Osteoblast (primary cell): Measurements from ENCODE around the gene ZNF585A. TPM values are rescaled to one million over a fixed set of nuclear protein-coding genes. Genes with fewer than 3 reads are reported as not detected.
"Not testable (repeated sequence)": the region's sequence is repeated elsewhere in the genome, so short reads cannot be mapped to it uniquely, and the experiment has no call there.

ENCODE experiments used
- DNase-seq: peaks from one replicate; pipeline ENCODE4 v3.0.0; 2011; ENCODE audit warnings: low spot score, mixed read lengths; ENCODE audit not compliant: insufficient read length; ENCODE audit errors: missing footprints
- H2AFZ ChIP-seq: 2 replicates; pipeline ENCODE4 v1.6.0; 2011; ENCODE audit warnings: mild to moderate bottlenecking, low read length
- H3K27ac ChIP-seq: 2 replicates; pipeline ENCODE4 v1.5.1; 2011; ENCODE audit warnings: mild to moderate bottlenecking, low read depth, low read length, moderate library complexity
- H3K27me3 ChIP-seq: 2 replicates; pipeline ENCODE4 v1.6.0; 2012; ENCODE audit warnings: mild to moderate bottlenecking, control low read depth, inconsistent platforms, low read length, moderate library complexity; ENCODE audit not compliant: insufficient read depth
- H3K36me3 ChIP-seq: 2 replicates; pipeline ENCODE4 v1.5.1; 2011; ENCODE audit warnings: mild to moderate bottlenecking, low read length, control low read depth, moderate library complexity; ENCODE audit not compliant: insufficient read depth
- H3K4me1 ChIP-seq: 2 replicates; pipeline ENCODE4 v1.5.1; 2011; ENCODE audit warnings: mild to moderate bottlenecking, low read length, control low read depth, moderate library complexity; ENCODE audit not compliant: insufficient read depth
- H3K4me2 ChIP-seq: 2 replicates; pipeline ENCODE4 v1.6.0; 2011; ENCODE audit warnings: mild to moderate bottlenecking, low read length; ENCODE audit not compliant: insufficient read depth
- H3K4me3 ChIP-seq: fragments of 200-600 bp; sonication (generic); 3 replicates; pipeline ENCODE4 v1.5.1; 2012; ENCODE audit warnings: mild to moderate bottlenecking, low read length, inconsistent platforms; ENCODE audit not compliant: insufficient read depth
- H3K79me2 ChIP-seq: 2 replicates; pipeline ENCODE4 v1.6.0; 2012; ENCODE audit warnings: mild to moderate bottlenecking, low read length, control low read depth, inconsistent platforms; ENCODE audit not compliant: insufficient read depth
- H3K9me3 ChIP-seq: 2 replicates; pipeline ENCODE4 v1.5.1; 2011; ENCODE audit warnings: low read depth, low read length, control low read depth
- H4K20me1 ChIP-seq: 2 replicates; pipeline ENCODE4 v1.6.0; 2012; ENCODE audit warnings: mild to moderate bottlenecking, low read length, control low read depth; ENCODE audit not compliant: insufficient read depth
- total RNA-seq: library from RNA; depleted of rRNA; stranded (reverse); fragments of >200 nt; gene quantifications from 2 replicates; pipeline ENCODE4 v1.2.3, GENCODE V29; 2012
- TF ChIP-seq, protein P1 (sequence below): IDR thresholded peaks from 2 replicates; pipeline ENCODE4 v1.5.1; 2011; ENCODE audit warnings: mild to moderate bottlenecking, low read depth, low read length, moderate library complexity; ENCODE audit errors: extremely low read depth

The ZNF585A gene
- total RNA-seq, 1 donor, result 9.8 TPM

DNA sequence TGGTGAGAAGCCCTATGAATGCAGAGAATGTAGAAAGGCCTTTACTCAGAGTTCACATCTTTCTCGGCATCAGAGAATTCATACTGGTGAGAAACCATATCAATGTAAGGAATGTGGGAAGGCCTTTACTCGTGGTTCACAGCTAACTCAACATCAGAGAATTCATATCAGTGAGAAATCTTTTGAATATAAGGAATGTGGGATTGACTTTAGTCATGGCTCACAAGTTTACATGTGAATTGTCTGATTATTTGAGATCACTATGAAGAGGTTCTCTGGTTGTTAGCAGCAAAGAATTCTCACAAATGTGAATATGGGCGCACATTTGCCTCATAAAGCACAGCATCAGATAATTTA, 43.7 kb downstream of the ZNF585A start:
- peaks cover 16% of the 10 kb centered on the region for H3K36me3 ChIP-seq
- no peak overlapping the region for H3K4me3 ChIP-seq
- H4K20me1 ChIP-seq, result no peaks in the 10 kb centered on the region
- H3K4me1 ChIP-seq, result no peaks in the 10 kb centered on the region
- no peak for DNase-seq
- no peak overlapping the region for H3K4me2 ChIP-seq
- H3K79me2 ChIP-seq, result no peaks in the 10 kb centered on the region
- H3K27me3 ChIP-seq, result no peaks in the 10 kb centered on the region
- peaks cover 70% of the 10 kb centered on the region for H3K9me3 ChIP-seq
- H2AFZ ChIP-seq, result no peak overlapping the region
- H3K27ac ChIP-seq, result no peak overlapping the region
- TF ChIP-seq, protein P1, sequence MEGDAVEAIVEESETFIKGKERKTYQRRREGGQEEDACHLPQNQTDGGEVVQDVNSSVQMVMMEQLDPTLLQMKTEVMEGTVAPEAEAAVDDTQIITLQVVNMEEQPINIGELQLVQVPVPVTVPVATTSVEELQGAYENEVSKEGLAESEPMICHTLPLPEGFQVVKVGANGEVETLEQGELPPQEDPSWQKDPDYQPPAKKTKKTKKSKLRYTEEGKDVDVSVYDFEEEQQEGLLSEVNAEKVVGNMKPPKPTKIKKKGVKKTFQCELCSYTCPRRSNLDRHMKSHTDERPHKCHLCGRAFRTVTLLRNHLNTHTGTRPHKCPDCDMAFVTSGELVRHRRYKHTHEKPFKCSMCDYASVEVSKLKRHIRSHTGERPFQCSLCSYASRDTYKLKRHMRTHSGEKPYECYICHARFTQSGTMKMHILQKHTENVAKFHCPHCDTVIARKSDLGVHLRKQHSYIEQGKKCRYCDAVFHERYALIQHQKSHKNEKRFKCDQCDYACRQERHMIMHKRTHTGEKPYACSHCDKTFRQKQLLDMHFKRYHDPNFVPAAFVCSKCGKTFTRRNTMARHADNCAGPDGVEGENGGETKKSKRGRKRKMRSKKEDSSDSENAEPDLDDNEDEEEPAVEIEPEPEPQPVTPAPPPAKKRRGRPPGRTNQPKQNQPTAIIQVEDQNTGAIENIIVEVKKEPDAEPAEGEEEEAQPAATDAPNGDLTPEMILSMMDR, result no peak

DNA sequence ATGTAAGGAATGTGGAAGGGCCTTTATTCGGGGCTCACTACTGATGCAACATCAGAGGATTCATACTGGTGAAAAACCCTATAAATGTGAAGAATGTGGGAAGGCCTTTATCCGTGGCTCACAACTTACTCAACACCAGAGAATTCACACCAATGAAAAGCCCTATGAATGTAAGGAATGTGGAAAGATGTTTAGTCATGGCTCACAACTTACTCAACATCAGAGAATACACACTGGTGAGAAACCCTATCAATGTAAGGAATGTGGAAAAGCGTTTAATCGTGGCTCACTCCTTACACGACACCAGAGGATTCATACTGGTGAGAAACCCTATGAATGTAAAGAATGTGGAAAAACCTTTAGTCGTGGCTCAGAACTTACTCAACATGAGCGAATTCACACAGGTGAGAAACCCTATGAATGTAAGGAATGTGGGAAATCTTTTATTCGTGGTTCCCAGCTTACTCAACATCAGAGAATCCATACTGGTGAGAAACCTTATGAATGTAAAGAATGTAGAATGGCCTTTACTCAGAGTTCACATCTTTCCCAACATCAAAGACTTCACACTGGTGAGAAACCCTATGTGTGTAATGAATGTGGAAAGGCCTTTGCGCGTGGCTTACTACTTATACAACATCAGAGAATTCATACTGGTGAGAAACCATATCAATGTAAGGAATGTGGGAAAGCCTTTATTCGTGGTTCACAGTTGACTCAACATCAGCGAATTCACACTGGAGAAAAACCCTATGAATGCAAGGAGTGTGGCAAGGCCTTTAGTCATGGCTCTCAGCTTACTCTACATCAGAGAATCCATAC, 44.3 kb downstream of the ZNF585A start:
- Histone ChIP-seq H3K36me3 (peaks cover 16% of the 10 kb centered on the region), H4K20me1 (no peaks in the 10 kb centered on the region), H3K4me3 (no peak overlapping the region), H2AFZ (no peak overlapping the region), H3K79me2 (no peaks in the 10 kb centered on the region), H3K4me2 (no peak overlapping the region), H3K27me3 (no peaks in the 10 kb centered on the region), H3K9me3 (peaks cover 65% of the 10 kb centered on the region), H3K4me1 (no peaks in the 10 kb centered on the region), H3K27ac (no peak overlapping the region)
- TF ChIP-seq, protein P1, result no peak
- no peak for DNase-seq

GRCh38 chr19:37122093-37122492, 50.4 kb downstream of the ZNF585A start:
- H3K4me3 ChIP-seq, H3K27me3 ChIP-seq, H2AFZ ChIP-seq, H4K20me1 ChIP-seq, H3K36me3 ChIP-seq, DNase-seq, H3K4me1 ChIP-seq, H3K4me2 ChIP-seq, H3K27ac ChIP-seq, H3K79me2 ChIP-seq: not testable (repeated sequence)
- peaks cover 15% of the 10 kb centered on the region for H3K9me3 ChIP-seq

DNA sequence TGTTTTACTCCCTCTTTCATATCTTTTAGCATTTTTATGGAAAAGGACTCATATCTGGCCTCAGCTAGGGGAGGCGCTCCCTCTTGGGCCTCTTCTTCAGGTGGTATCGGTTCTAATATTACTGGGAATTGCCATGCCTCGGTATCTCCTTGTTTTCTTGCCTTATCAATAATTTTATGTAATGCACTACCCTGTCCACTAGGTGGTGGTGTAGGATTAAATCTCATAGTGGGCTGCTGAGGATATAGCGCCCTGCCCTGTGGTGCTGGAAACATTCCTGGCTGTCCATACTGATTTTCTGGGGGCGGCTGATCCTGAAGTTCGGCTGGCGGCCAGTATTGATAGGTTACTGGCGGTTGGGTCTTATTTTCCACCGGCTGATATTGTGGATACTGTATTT, 58.5 kb downstream of the ZNF585A start:
- no peaks in the 10 kb centered on the region for H3K27me3 ChIP-seq
- TF ChIP-seq, protein P1, result no peak
- no peak overlapping the region for H3K4me3 ChIP-seq
- no peaks in the 10 kb centered on the region for H3K36me3 ChIP-seq
- H3K4me1 ChIP-seq, result no peaks in the 10 kb centered on the region
- no peak overlapping the region for H3K4me2 ChIP-seq
- H3K27ac ChIP-seq, result no peak overlapping the region
- no peaks in the 10 kb centered on the region for H4K20me1 ChIP-seq
- H3K9me3 ChIP-seq, result peaks cover 7% of the 10 kb centered on the region
- DNase-seq, result no peak
- no peaks in the 10 kb centered on the region for H3K79me2 ChIP-seq
- H2AFZ ChIP-seq, result no peak overlapping the region

- H3K27ac ChIP-seq, H3K4me3 ChIP-seq, H3K9me3 ChIP-seq, H4K20me1 ChIP-seq, H2AFZ ChIP-seq, H3K4me1 ChIP-seq, H3K4me2 ChIP-seq, DNase-seq, H3K36me3 ChIP-seq, H3K27me3 ChIP-seq, H3K79me2 ChIP-seq: not testable (repeated sequence)
Measured at GRCh38 chr19:37111753-37112152, 60.7 kb downstream of the ZNF585A start.

- not testable (repeated sequence) for H3K36me3 ChIP-seq, H3K27ac ChIP-seq, H2AFZ ChIP-seq, H3K9me3 ChIP-seq, H3K4me1 ChIP-seq, H3K79me2 ChIP-seq, H4K20me1 ChIP-seq, H3K4me3 ChIP-seq, H3K4me2 ChIP-seq, H3K27me3 ChIP-seq, DNase-seq
Measured at GRCh38 chr19:37104135-37104534, 68.4 kb downstream of the ZNF585A start.
